SK-MEL-5 (cell line): ENCODE measurements around the gene TNN. TPM values are rescaled to one million over a fixed set of nuclear protein-coding genes. Genes with fewer than 3 reads are reported as not detected.
A peak's percentile ranks its signal among the peaks of the same experiment; 100 is the strongest.

Experiments
- DNase-seq: peaks from one replicate; pipeline ENCODE4 v3.0.0-alpha.2; 2016; ENCODE audit warnings: low read depth, low spot score
- in situ Hi-C: cut with HindIII; loops from 2 replicates; pipeline ENCODE4 v1.10.0; 2016; ENCODE audit warnings: low sequenced_read_pairs, high pct_unique_total_duplicates, low pct_unique_long_range_greater_than_20kb
- small RNA-seq, 2 experiments: library from RNA; depleted of rRNA; stranded (forward); fragments of <200 nt; gene quantifications; one replicate each; pipeline ENCODE3, GENCODE V24; 2014
- total RNA-seq: library from RNA; depleted of rRNA; stranded (reverse); fragments of >200 nt; shearing (Covaris generic); gene quantifications from 2 replicates; pipeline ENCODE4 v1.2.3, GENCODE V29; 2014; rRNA removed

Gene TNN
- total RNA-seq, 1 experiment from 2014 or later = not detected

DNA sequence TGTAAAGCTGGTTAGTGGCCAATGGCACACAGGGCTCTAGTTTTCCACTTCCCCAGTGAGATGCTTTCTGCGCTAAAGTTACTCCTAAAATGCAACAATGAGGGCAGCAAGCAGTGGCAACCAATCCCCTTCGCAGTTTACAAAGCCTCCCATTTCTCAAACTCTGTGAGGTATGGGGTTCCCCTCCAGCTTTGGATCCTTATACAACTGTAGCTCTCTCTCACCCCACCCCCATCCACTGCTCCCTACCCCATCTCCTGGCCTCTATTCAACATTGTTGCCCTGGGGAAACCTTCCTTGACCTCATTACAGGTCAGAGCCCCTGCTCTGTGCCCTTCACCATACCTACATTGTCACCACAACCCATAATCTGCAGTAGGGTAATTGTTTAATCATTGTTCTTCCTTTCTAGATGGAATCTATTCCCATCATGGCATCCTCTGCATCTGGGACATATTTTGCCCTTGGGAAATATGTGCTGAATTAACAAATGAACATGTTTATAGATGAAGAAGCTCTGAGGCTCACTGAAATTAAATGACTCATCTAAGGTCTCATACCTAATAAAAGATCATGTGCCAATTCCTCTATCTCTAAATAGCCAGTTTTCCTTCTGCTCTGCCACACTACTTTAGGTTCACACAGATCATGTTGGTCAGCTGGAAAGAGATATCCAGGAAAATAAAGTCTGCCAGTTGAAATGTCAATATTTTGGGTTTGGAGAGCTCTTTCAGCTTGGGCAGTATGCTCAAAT lies 112.4 kb downstream of the TNN start:
- in situ Hi-C loops = no loop called here
- no peak for DNase-seq

- DNase-seq = no peak
- in situ Hi-C loops = no loop called here
Observed at GRCh38 chr1:175182201-175182746, 114.6 kb downstream of the TNN start.

DNA sequence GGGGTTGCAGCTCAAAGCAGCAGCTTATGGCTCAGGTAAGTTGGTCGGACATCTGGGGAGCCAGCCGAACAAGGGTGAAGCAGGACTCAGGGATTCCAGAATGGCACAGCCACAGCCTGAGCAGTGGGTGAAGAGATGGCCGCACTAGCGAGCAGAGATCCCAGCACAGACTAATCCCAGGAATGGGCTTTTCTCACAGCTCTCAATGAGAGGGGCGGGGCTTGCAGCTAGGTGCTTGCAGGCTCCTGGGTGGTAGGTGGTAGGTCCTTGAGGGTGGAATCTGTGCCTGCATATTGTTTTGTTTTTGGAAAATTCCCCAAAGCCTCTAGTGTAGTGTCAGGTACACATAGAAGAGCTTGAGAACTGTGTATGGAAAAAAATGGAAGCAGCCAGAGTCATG lies 116.0 kb downstream of the TNN start:
- DNase-seq = no peak

DNA sequence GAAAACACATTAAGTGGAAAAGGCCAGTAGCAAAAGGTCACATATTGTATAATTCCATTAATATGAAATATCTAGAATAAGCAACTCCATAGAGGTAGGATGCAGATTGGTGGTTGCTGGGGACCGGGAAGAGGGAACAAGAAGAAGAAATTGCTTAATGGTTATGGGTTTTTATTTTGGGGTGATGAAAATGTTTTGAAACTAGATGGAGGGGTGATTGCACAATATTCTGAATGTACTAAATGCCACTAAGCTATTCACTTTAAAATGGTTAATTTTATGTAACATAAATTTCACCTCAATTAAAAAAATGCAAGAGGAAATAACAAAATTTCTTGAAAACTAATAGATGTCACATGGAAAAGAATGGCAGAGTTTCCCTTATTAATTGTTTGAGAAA lies 118.3 kb downstream of the TNN start:
- in situ Hi-C loops = no loop called here
- DNase-seq = no peak

More for the DNA sequence above, 116.0 kb downstream of the TNN start:
- in situ Hi-C loops = no loop called here

DNA sequence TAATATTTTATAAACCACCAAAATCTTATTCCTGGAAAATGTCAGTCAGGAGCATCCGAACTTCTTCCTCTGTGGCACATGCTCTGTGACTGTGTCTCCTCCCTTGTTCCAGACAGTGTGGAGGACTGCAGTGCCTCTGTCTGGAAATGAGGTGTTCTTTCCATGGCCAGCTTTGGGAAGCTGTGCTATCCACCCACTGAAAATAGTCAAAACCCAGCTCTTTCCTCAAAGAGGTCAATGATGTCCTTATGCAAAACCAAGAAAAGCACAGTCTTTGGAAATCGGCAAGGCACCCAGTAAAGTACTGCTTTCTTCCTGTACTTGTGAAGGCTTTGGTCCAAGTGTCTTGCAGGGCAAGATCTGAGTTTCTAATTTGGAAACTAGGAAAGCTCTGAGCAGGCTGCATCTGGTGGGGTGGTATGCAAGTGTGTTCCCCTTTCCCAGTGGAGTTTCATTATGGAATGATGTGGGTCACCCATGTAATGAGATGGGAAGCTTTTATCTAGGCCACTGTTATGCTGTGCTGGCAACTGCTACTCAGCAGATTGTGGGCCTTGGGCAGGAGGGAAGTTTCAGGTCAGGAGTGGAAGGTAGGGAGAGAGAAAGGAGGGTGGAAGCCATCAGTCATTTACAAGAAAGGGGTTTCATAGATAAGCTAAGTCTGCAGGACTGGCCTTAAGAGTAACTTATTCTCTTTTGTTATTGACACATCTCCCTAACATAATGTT lies 119.0 kb downstream of the TNN start:
- in situ Hi-C loops = no loop called here
- no peak for DNase-seq

- DNase-seq = no peak
- in situ Hi-C loops = no loop called here
Observed at GRCh38 chr1:175188936-175189335, 121.3 kb downstream of the TNN start.

- DNase-seq = no peak
- in situ Hi-C loops = no loop called here
Observed at GRCh38 chr1:175191659-175192058, 124.0 kb downstream of the TNN start.

DNA sequence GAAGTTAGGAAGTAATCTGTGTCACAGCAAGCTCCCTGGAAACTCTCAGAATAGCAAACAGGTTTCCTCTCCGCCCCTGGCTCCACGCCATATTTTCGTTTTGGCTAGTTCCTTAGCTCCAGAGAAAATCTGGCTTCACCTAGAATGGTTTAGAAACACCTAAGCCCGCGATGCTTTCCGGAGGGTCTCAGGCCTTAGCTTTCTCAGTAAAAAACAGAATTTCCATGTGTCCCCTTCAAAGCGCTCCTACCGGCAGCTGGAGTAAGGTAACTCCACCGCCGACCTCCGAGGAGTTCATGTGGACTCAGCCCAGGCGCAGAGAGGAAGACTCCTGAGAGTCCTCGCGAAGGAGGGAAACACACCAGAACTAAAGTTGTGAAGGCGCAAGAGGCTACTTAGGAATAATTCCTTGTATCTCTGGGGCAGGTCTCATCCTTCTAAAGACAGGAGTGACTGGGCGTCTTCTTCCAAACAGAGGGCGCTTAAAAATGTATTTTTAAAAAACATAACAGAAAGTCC lies 124.5 kb downstream of the TNN start:
- peak; percentile 6 for DNase-seq
- in situ Hi-C loops = no loop called here

DNA sequence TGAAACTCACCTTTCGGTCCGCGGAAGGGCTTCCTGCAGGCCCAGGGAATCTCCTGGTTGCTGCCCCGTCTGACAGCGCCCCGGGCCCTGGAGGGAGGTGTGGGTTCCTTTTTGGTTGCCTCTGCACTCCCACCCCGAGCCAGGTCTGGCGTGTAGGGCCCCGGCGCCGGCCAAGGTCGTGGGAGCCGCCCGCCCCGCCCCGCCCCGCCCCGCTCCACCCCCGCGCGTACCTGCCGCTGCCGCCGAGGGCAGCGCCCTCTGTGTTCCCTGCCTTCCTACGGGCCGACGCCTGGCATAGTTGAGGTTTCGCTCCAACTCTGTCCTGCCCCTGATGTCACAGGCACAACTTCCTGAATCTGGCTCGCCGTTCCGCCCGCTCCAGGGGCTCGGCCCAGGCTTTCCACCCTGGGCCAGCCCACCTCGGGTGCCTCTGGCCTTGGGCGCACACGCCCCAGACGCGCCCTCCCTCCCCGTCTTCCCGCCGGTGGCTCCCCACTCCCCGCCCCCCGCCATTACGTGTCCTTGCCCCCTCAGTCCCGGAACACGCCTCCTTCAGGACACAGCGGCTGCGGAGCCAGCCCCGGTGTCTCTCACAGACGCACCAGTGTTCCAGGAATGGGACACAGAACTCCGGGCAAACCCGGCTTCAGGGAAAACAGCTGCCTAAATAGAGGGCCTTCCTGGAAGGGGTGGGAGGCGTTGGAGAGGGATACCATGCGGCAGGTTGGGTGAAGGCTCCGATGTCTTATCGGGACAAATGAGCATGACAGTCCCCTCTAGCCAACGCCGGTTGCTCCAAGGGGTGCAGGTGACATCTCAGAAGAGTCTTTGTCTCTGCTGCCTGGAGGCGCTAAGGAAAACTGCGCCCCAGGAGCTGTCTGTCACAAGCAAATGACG lies 125.2 kb downstream of the TNN start, which contains the start of gene KIAA0040:
TSS of gene KIAA0040 (minus strand) at position 147 of the 897 bp plus-strand sequence. CDS start 31,763 bp downstream, outside the sequence.
- in situ Hi-C loops = no loop called here
- peak; percentile 43 for DNase-seq

GRCh38 chr1:175193527-175193910 lies 125.9 kb downstream of the TNN start:
- in situ Hi-C loops = no loop called here
- no peak for DNase-seq

DNA sequence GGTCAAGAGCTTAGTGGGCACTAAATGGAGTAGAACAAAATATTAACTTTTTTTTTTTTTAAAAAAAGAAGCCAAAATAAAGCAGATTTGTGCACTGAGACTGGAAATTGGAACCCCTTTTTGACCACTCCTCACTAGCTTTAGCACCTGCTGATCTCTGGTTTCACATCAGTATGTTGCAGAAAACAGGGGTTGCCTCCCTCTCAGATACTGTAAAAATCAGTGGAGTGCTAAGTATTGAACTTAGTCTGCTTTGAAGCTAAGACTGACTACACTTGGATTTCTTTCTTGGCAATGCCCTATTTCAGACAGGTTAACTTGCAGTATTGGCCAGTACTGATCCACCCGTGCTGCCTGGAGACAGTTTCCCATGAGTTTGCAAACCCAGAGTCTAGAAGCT lies 127.6 kb downstream of the TNN start:
- no peak for DNase-seq
- in situ Hi-C loops = no loop called here

GRCh38 chr1:175195798-175196197 lies 128.2 kb downstream of the TNN start:
- in situ Hi-C loops = no loop called here

GRCh38 chr1:175197531-175197930 lies 129.9 kb downstream of the TNN start:
- peak; percentile 60 for DNase-seq
- in situ Hi-C loops = no loop called here

More at GRCh38 chr1:175195798-175196197, 128.2 kb downstream of the TNN start:
- DNase-seq = no peak

Small RNA genes within 50 kb of the gene (small RNA-seq; reads per million reads assigned to genes)
- 0 reads per million in 2 experiments for gene RF00019

Other genes with a start within 250 kb of the TNN start
- gene CACYBP, start 67.9 kb upstream of the TNN start, total RNA-seq = 446 and 485 TPM in 2 replicates
- gene MRPS14, start 44.4 kb upstream of the TNN start, total RNA-seq = 34.2 and 37.4 TPM in 2 replicates
- gene KIAA0040, start 124.9 kb downstream of the TNN start, total RNA-seq = 1.1 and 1.5 TPM in 2 replicates